SK-N-SH (cell line): ENCODE measurements around the gene TBC1D5. TPM values are rescaled to one million over a fixed set of nuclear protein-coding genes. Genes with fewer than 3 reads are reported as not detected.

Experiments used
- CTCF ChIA-PET: fragments of 300-600, 350-600 bp; formaldehyde crosslinking; extraction: SDS; loops from one replicate; lab custom pipeline; 2021; lab: Yijun Ruan, JAX
- POLR2A ChIA-PET: fragments of 350-600 bp; sonication (Branson Sonifier 250); formaldehyde crosslinking; extraction: SDS; loops from one replicate; lab custom pipeline; 2020; ENCODE audit warnings: antibody characterized with exemption, inconsistent platforms; lab: Yijun Ruan, JAX
- DNase-seq: peaks from one replicate; pipeline ENCODE4 v3.0.0; 2012
- H2AFZ ChIP-seq: fragments of 200-600 bp; sonication (generic); 2 replicates; pipeline ENCODE4 v1.8.1; 2016; ENCODE audit warnings: antibody characterized with exemption, mild to moderate bottlenecking, low read depth
- H3F3A ChIP-seq: fragments of 200-600 bp; sonication (generic); replicated peaks from 2 replicates; pipeline ENCODE3; 2016; ENCODE audit warnings: antibody characterized with exemption, mild to moderate bottlenecking; ENCODE audit not compliant: insufficient read depth
- H3K27ac ChIP-seq, 2 experiments: fragments of 200-500 bp in 1 of 2; fragments of 200-600 bp in 1 of 2; sonication (Bioruptor generic) in 1 of 2; sonication (generic), shearing (Covaris generic) in 1 of 2; 2 replicates each; pipeline versions ENCODE4 v1.5.1 to v1.6.1; 2014 to 2016; ENCODE audit warnings: low read depth in 2 of 2, inconsistent platforms in 1 of 2, low read length in 1 of 2, mild to moderate bottlenecking in 1 of 2, mixed read lengths in 1 of 2
- H3K27me3 ChIP-seq: fragments of 200-600 bp; sonication (generic), shearing (Covaris generic); 2 replicates; pipeline ENCODE4 v1.6.1; 2016; ENCODE audit warnings: mixed run types; ENCODE audit not compliant: insufficient read depth
- H3K36me3 ChIP-seq, 2 experiments: fragments of 200-500 bp in 1 of 2; fragments of 200-600 bp in 1 of 2; sonication (Bioruptor generic) in 1 of 2; sonication (generic) in 1 of 2; replicated peaks in 1 of 2; 2 replicates each; pipeline versions ENCODE3 to v1.5.1; 2014 to 2016; ENCODE audit warnings: low read length in 1 of 2, mild to moderate bottlenecking in 1 of 2; ENCODE audit not compliant: insufficient read depth in 2 of 2, control insufficient read depth in 1 of 2
- H3K4me1 ChIP-seq, 2 experiments: fragments of 200-500 bp in 1 of 2; fragments of 200-600 bp in 1 of 2; sonication (Bioruptor generic) in 1 of 2; sonication (generic), shearing (Covaris generic) in 1 of 2; 2 replicates each; pipeline versions ENCODE4 v1.5.1 to v1.6.1; 2014 to 2016; ENCODE audit warnings: low read depth in 1 of 2, low read length in 1 of 2, mixed run types in 1 of 2; ENCODE audit not compliant: insufficient read depth in 2 of 2, control insufficient read depth in 1 of 2
- H3K4me2 ChIP-seq: fragments of 200-600 bp; sonication (generic), shearing (Covaris generic); 2 replicates; pipeline ENCODE4 v1.6.1; 2017; ENCODE audit warnings: mixed run types
- H3K4me3 ChIP-seq, 2 experiments: fragments of 200-500 bp in 1 of 2; fragments of 200-600 bp in 1 of 2; sonication (Bioruptor generic) in 1 of 2; sonication (generic), shearing (Covaris generic) in 1 of 2; 2 replicates each; pipeline versions ENCODE4 v1.5.1 to v1.8.1; 2014 to 2016; ENCODE audit warnings: low read depth in 2 of 2, inconsistent platforms in 1 of 2, low read length in 1 of 2, mild to moderate bottlenecking in 1 of 2, mixed read lengths in 1 of 2, moderate library complexity in 1 of 2
- H3K79me2 ChIP-seq: fragments of 200-600 bp; sonication (generic); 2 replicates; pipeline ENCODE4 v1.8.1; 2017; ENCODE audit warnings: mild to moderate bottlenecking; ENCODE audit not compliant: insufficient read depth
- H3K9ac ChIP-seq: fragments of 200-600 bp; sonication (generic); 2 replicates; pipeline ENCODE4 v1.6.1; 2017; ENCODE audit warnings: mixed run types
- H3K9me2 ChIP-seq: fragments of 200-600 bp; sonication (generic); 2 replicates; pipeline ENCODE4 v1.6.1; 2017; ENCODE audit warnings: mixed run types
- H3K9me3 ChIP-seq: fragments of 200-600 bp; sonication (generic); 2 replicates; pipeline ENCODE4 v1.6.1; 2017; ENCODE audit warnings: mixed run types, mild to moderate bottlenecking, moderate library complexity
- H4K20me1 ChIP-seq: fragments of 200-600 bp; sonication (generic); 2 replicates; pipeline ENCODE4 v1.6.1; 2017; ENCODE audit warnings: mild to moderate bottlenecking, mixed run types; ENCODE audit not compliant: insufficient read depth
- CTCF ChIP-seq: fragments of 200-600 bp; sonication (generic); IDR thresholded peaks from 2 replicates; pipeline ENCODE4 v1.6.1; 2017; ENCODE audit warnings: antibody characterized with exemption, mild to moderate bottlenecking, moderate library complexity
- ELF1 ChIP-seq: IDR thresholded peaks from 2 replicates; pipeline ENCODE4 v1.4.0; 2012
- FOSL2 ChIP-seq: IDR thresholded peaks from 2 replicates; pipeline ENCODE4 v1.4.0; 2012; ENCODE audit warnings: low read depth, mild to moderate bottlenecking, moderate library complexity, borderline replicate concordance
- FOXJ3 ChIP-seq: sonication (generic); formaldehyde crosslinking; IDR thresholded peaks from 2 replicates; pipeline ENCODE4 v1.5.1; 2020; ENCODE audit warnings: mild to moderate bottlenecking, missing genetic modification reagents
- NRF1 ChIP-seq: IDR thresholded peaks from 2 replicates; pipeline ENCODE4 v1.6.1; 2012; ENCODE audit warnings: low read depth, mild to moderate bottlenecking, low read length
- PBX3 ChIP-seq: IDR thresholded peaks from 2 replicates; pipeline ENCODE4; 2012
- POLR2AphosphoS5 ChIP-seq: IDR thresholded peaks from 2 replicates; pipeline ENCODE4 v1.6.1; 2012; ENCODE audit warnings: low read depth, low read length
- REST ChIP-seq: IDR thresholded peaks from 2 replicates; pipeline ENCODE4 v1.6.1; 2012; ENCODE audit warnings: mild to moderate bottlenecking, low read depth, low read length, moderate library complexity
- RFX5 ChIP-seq: IDR thresholded peaks from 2 replicates; pipeline ENCODE4 v1.6.1; 2012; ENCODE audit warnings: mild to moderate bottlenecking, improper control_type of control experiment, low read length
- SIN3A ChIP-seq: IDR thresholded peaks from 2 replicates; pipeline ENCODE4 v1.6.1; 2012; ENCODE audit warnings: low read depth, mild to moderate bottlenecking, low read length, moderate library complexity, borderline replicate concordance
- SMC3 ChIP-seq: IDR thresholded peaks from 2 replicates; pipeline ENCODE4 v1.6.1; 2012; ENCODE audit warnings: low read depth, low read length, improper control_type of control experiment
- TCF12 ChIP-seq: IDR thresholded peaks from 2 replicates; pipeline ENCODE4 v1.4.0; 2012
- YY1 ChIP-seq: IDR thresholded peaks from 2 replicates; pipeline ENCODE4 v1.4.0; 2012; ENCODE audit warnings: low read depth, mild to moderate bottlenecking
- WGBS: methylation state at CpG from one replicate; pipeline ENCODE4 v1.1.6; 2017; ENCODE audit warnings: low lambda C conversion rate; 5-methylcytosine and 5-hydroxymethylcytosine counted together
- polyA plus RNA-seq, 3 experiments: library from polyadenylated mRNA; depleted of rRNA; stranded (reverse); fragments of >200 nt; gene quantifications; 2 replicates each; pipeline ENCODE4 v1.2.3, GENCODE V29; 2012

Gene TBC1D5
- polyA plus RNA-seq, 1 of the 3 experiments (the other 2 are of a cell fraction): 19.5 TPM

- TF ChIP-seq SIN3A (no peak), PBX3 (no peak), POLR2AphosphoS5 (no peak), SMC3 (no peak), NRF1 (no peak), ELF1 (no peak)
- TF ChIP-seq, all 33 proteins: peak for 0
Observed at GRCh38 chr3:17501745-17502144, 240.7 kb downstream of the TBC1D5 start (continued).

- H3K27ac ChIP-seq: no peak overlapping the region
- H3K9ac ChIP-seq: no peak overlapping the region
- TF ChIP-seq CTCF: no peak
- peak; percentile 27; the same call in 1 of the 2 replicates for TF ChIP-seq FOSL2
- TF ChIP-seq, all 33 proteins: peak for 1
- Histone ChIP-seq H2AFZ (no peak overlapping the region), H3K4me3 (no peak overlapping the region), H3K4me2 (no peak overlapping the region), H3K9me3 (no peaks in the 10 kb centered on the region), H4K20me1 (no peaks in the 10 kb centered on the region), H3F3A (no peaks in the 10 kb centered on the region), H3K79me2 (no peaks in the 10 kb centered on the region), H3K27me3 (no peaks in the 10 kb centered on the region), H3K36me3 (no peaks in the 10 kb centered on the region), H3K4me1 (peaks cover 0 to 1% of the 10 kb centered on the region in 2 experiments; a peak in 1 of 4 replicates), H3K9me2 (no peaks in the 10 kb centered on the region)
- WGBS: 94% methylated on average over 2 of the region's 2 CpGs
- DNase-seq: no peak
- CTCF ChIA-PET: no interaction called here
- POLR2A ChIA-PET: no interaction called here
Observed at GRCh38 chr3:17500618-17501017, 241.8 kb downstream of the TBC1D5 start.

- Histone ChIP-seq H3K36me3 (no peaks in the 10 kb centered on the region), H3K9me3 (no peaks in the 10 kb centered on the region), H3K27me3 (no peaks in the 10 kb centered on the region), H3K9me2 (no peaks in the 10 kb centered on the region), H3K4me3 (no peak overlapping the region), H3K4me2 (no peak overlapping the region), H3K79me2 (no peaks in the 10 kb centered on the region), H2AFZ (no peak overlapping the region), H3F3A (no peaks in the 10 kb centered on the region), H3K9ac (no peak overlapping the region), H4K20me1 (no peaks in the 10 kb centered on the region)
- ChIA-PET POLR2A (no interaction called here), CTCF (interaction anchor here (1.5 kb wide), 1 partner anchor 13 kb away, joined by 3 read pairs; no protein-coding TSS in a partner anchor)
- WGBS: 97% methylated on average over 4 of the region's 11 CpGs
- TF ChIP-seq REST (no peak), RFX5 (no peak), ELF1 (no peak), FOXJ3 (CRISPR knock-in tag) (no peak), YY1 (no peak), POLR2AphosphoS5 (no peak), TCF12 (no peak)
- TF ChIP-seq, all 33 proteins: peak for 0
- Histone ChIP-seq H3K27ac (no peak overlapping the region), H3K4me1 (no peaks in the 10 kb centered on the region; a peak in 1 of 4 replicates)
- DNase-seq: no peak
Observed at GRCh38 chr3:17494117-17494809, 248.2 kb downstream of the TBC1D5 start.
